DMS53 treated with DMSO at 0.1 percent for 48 hours (cell line): ENCODE data around the gene PSMD2.

Source experiments
- DNase-seq: peaks from one replicate; lab custom pipeline; 2025; ENCODE audit not compliant: unreplicated experiment; lab: John Stamatoyannopoulos, UW

Gene PSMD2

GRCh38 chr3:184315871-184316661, 17.0 kb downstream of the PSMD2 start:
- DNase-seq, result no peak

DNA sequence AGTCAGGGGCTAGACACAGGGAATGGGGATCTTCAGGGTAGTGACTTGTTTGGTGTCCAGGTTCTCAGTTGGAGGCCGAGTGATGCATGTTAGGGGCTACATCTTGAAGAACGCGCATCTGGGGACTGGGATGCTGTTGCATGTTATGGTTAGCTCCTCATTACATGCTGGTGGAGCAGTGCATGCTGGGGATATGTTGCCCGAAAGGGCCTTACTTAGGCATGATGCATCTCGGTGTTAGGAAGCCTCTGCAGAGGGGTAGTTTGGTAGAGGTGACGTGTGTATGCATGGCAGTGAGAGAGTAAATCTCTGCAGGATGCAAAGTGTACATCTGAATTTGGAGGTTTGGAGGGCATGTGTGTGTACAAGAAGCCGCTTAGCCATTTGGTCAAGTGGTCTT, 17.8 kb downstream of the PSMD2 start:
- no peak for DNase-seq

DNA sequence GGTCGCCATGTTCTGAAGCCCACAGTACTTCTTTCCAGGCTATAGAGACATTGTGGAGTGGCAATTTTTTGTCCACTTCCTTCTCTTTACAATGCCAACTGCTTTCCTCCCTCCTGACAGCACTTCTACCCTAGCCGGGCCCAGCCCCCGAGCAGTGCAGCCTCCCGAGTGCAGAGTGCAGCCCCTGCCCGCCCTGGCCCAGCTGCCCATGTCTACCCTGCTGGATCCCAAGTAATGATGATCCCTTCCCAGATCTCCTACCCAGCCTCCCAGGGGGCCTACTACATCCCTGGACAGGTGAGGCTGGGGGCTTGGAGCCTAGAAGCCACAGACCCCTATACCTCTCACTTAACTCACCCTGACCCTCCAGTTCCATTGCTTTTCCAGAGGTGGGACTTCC, 18.2 kb downstream of the PSMD2 start:
- no peak for DNase-seq

DNA sequence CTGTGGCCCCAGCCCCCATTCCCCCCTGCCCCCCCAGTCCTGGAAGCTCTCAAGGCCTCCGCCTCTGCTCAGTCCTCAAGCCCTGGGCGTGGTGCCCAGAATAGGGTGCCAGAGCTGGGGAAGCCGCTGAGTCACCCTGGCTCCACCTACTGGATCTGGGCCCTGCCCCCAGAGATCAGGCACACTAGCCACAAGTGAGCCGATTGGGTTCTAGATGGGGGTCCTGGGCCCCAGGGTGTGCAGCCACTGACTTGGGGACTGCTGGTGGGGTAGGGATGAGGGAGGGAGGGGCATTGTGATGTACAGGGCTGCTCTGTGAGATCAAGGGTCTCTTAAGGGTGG, 21.0 kb downstream of the PSMD2 start:
- peak; percentile 40 for DNase-seq

DNA sequence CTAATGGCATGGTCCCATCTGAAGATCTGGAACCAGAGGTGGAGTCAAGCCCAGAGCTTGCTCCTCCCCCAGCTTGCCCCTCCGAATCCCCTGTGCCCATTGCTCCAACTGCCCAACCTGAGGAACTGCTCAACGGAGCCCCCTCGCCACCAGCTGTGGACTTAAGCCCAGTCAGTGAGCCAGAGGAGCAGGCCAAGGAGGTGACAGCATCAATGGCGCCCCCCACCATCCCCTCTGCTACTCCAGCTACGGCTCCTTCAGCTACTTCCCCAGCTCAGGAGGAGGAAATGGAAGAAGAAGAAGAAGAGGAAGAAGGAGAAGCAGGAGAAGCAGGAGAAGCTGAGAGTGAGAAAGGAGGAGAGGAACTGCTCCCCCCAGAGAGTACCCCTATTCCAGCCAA, 22.6 kb downstream of the PSMD2 start:
- DNase-seq, result no peak

- no peak for DNase-seq
Measured at GRCh38 chr3:184322731-184323487, 23.9 kb downstream of the PSMD2 start.

DNA sequence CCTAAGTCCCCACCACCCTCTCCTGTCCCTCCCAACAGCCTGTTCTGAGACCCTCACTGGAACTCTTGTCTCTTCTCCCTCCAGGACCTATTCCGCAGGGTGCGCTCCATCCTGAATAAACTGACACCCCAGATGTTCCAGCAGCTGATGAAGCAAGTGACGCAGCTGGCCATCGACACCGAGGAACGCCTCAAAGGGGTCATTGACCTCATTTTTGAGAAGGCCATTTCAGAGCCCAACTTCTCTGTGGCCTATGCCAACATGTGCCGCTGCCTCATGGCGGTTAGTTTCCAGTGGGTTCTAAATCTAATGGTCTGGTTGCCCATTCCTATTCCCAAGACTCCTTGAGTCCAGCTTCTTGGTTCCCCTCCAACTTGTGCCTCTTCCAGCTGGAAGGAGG, 24.7 kb downstream of the PSMD2 start:
- no peak for DNase-seq

- DNase-seq, result no peak
Measured at GRCh38 chr3:184325269-184325668, 26.2 kb downstream of the PSMD2 start.

GRCh38 chr3:184325715-184326369, 26.8 kb downstream of the PSMD2 start:
- DNase-seq, result no peak

DNA sequence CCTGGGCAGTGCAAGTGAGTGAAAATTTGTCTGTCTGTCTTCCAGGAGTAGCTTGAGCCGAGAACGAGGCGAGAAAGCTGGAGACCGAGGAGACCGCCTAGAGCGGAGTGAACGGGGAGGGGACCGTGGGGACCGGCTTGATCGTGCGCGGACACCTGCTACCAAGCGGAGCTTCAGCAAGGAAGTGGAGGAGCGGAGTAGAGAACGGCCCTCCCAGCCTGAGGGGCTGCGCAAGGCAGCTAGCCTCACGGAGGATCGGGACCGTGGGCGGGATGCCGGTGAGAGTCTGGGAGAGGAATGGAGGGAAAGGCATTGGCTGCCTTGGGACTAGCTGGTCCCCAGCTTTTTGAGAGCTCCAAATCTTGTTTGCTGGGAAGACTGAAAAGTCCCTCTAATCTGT, 28.1 kb downstream of the PSMD2 start:
- no peak for DNase-seq

DNA sequence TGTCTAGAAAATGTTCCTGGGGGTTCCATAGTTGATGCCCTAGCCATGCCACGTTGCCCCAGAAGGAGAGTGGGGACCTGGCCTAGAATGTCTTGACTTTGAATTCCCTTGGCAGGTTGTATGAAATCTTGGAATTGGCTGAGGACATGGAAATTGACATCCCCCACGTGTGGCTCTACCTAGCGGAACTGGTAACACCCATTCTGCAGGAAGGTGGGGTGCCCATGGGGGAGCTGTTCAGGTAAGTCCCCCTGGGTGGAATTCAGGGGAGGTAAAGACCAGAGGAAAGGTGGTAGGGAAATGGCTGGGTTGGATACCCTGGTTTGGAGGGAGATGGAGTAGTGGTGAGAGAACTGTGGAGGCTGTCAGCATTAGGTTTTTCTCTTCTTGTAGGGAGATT, 29.5 kb downstream of the PSMD2 start:
- DNase-seq, result no peak

GRCh38 chr3:184332370-184333090, 33.5 kb downstream of the PSMD2 start:
- DNase-seq, result no peak

DNA sequence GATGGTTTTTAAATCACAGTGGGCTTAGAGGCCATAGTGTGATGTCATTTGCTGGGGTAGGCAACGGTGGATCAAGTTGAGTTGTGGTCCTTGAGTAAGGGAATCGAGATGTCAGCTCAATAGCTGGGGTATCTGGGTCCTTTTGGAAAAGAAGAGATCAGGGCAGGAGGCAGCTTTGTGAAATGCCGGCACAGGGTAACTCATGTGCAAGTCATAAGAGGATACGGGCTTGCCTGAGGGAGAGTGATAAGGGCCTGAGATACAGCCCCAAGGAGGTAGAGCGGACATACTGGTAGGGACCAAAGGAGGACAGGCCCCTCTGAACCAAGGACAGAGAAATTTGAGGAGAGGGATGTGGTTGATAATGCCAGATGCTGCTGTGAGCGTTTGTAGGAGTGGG, 34.1 kb downstream of the PSMD2 start:
- no peak for DNase-seq

DNA sequence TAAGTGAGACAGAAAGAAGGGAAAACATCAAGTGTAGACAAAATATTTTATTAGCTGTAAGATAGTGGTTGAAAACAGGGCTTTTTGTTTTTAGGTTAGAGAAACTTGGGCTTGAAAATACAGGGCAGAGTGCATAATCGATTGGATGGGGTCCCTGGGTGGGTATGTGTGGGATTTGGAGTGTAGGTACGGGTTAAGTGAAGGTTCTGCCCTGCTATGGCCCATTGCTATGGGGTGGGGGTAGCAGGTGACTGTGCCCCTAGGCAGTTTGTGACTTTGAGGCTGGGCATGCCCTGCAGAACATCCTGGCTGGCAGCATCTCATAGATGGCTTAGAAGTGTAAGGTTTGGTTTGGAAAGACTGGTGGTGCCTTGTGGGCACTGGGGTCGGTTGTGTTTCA, 34.7 kb downstream of the PSMD2 start:
- DNase-seq, result no peak

GRCh38 chr3:184334470-184335158, 35.6 kb downstream of the PSMD2 start:
- no peak for DNase-seq

DNA sequence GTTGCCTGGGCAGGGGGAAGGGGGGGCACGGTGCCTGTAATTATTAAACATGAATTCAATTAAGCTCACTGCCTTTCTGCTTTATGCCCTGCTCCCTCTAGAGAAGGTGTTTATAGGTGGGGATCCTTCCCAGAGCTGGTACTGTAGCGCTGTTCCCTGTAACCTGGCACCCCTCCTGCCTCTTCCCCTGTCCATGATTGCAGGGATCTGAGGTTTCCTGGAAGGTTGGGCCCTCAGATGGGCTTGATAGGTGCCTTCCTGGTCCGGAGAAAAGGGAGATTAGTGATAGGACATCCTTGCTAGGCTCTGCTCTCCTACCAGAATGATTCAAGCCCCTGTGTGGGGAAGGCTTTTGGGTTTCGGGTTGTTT, 36.2 kb downstream of the PSMD2 start:
- DNase-seq, result peak; percentile 70

DNA sequence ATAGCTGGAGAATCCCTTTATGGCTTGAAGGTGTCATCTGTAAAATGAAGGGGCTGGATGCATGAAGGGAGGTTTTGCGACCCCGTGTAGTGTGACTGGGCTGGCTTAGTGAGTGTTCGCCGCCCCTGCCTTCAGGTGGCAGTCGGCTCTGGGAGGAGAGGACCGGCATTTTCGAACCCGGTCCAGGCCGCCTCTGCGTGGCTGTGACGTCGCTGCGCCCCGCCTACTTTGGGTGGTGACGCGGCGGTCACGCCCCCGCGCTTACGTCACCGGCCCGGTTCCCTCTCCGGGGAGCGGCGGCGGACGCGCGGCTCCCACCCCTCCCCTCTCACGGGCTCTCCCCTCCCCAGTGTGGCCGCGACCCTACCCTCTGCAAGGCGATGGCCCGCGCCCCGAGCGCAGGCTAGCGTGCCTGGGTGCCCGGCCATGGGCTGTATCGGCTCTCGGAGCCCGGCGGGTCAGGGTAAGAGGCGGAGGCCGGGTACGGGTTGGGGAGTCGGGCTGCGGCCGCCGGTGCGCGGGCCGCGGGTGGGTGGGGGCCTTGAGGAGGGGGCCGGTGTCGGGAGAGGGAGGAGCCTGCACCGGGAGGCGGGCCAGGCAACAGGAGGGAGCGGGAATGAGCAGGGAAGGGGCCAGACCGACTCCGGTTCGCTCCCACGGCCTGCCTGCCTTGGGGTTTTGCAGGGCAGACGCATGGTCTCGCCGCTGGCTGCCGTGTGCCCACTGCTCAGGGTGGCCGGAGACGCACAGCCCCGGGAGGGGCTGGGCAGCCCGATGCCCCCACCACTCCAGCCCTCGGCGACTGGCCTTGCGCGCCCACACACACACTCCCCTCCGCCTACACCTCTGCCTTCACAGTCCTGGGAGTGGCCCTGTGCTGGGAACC, 36.9 kb downstream of the PSMD2 start:
- peak; percentile 70 for DNase-seq

GRCh38 chr3:184336547-184337398, 37.7 kb downstream of the PSMD2 start:
- peak; percentile 28 for DNase-seq

DNA sequence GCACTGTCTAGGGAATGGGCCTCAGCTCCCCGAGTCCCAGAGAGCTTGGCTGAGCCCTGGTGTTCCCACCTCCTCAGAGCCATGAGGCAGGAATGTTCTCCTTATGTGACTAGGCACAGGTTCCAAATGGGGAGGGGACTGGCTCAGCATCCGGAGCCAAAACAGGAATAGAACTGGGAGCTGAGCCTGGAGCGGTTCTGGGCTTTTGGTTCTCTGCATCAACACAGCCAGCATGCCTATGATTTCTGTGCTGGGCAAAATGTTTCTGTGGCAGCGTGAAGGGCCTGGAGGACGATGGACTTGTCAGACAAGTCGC, 38.3 kb downstream of the PSMD2 start, which contains the start of gene FAM131A:
Gene FAM131A, plus strand, starts transcription at position 202 of the 316 bp plus-strand sequence. Its CDS starts 31 bp downstream, at position 233.
- DNase-seq, result no peak
